GM12865 (cell line): Measurements from ENCODE around the gene FOLR2.
A peak's percentile ranks its signal among the peaks of the same experiment; 100 is the strongest.

Experiments used
- DNase-seq: peaks from one replicate; pipeline ENCODE4 v3.0.0; 2010; ENCODE audit warnings: low read depth
- H3K4me3 ChIP-seq: 2 replicates; pipeline ENCODE4 v1.5.1; 2011; ENCODE audit warnings: mild to moderate bottlenecking, low read depth, low read length, control low read depth
- TF ChIP-seq, protein P1 (sequence below): IDR thresholded peaks from 2 replicates; pipeline ENCODE4 v1.5.1; 2011; ENCODE audit warnings: low read length, control low read depth, low read depth, inconsistent platforms; ENCODE audit not compliant: insufficient read depth; ENCODE audit errors: missing control alignments

The FOLR2 gene

DNA sequence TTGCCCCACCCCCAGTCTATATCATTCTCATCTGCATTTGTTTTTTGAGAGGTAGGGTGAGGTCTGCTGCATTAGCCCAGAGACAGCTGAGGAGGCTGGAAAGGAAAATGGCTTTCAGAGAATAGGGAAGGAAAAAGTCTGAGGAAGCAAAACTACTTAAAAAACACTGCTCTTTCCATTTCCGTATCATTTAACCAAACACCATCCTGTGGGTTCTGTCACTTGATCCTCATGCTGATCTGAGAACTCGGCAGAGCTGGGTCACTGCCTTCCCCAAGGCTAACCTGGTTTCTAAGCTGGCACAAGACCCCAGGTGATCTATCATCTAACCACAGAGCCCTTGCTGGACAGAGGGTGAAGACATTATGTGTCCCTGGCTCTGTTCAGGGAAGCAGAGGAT, 1.2 kb downstream of the FOLR2 start:
- DNase-seq, result no peak
- no peak overlapping the region for H3K4me3 ChIP-seq
- TF ChIP-seq, protein P1, sequence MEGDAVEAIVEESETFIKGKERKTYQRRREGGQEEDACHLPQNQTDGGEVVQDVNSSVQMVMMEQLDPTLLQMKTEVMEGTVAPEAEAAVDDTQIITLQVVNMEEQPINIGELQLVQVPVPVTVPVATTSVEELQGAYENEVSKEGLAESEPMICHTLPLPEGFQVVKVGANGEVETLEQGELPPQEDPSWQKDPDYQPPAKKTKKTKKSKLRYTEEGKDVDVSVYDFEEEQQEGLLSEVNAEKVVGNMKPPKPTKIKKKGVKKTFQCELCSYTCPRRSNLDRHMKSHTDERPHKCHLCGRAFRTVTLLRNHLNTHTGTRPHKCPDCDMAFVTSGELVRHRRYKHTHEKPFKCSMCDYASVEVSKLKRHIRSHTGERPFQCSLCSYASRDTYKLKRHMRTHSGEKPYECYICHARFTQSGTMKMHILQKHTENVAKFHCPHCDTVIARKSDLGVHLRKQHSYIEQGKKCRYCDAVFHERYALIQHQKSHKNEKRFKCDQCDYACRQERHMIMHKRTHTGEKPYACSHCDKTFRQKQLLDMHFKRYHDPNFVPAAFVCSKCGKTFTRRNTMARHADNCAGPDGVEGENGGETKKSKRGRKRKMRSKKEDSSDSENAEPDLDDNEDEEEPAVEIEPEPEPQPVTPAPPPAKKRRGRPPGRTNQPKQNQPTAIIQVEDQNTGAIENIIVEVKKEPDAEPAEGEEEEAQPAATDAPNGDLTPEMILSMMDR, result no peak

DNA sequence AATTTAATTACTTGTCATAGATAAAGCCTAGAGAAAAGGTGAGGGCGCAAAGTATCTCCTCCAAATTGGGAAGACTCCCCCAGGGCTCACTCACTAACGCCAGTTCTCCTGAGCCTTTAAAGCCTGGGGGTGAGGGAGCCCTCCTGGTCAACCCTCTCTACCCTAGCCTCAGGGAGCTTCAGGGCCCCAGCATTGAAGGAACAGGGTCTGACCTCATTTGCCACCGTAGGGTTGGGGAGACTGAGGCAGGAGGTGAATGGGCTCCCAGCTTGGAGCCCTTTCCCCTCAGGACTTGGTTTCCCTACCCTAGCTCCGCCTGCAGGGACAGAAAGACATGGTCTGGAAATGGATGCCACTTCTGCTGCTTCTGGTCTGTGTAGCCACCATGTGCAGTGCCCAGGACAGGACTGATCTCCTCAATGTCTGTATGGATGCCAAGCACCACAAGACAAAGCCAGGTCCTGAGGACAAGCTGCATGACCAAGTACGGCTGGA, 1.7 kb downstream of the FOLR2 start:
- DNase-seq, result no peak
- TF ChIP-seq, protein P1, result no peak
- no peak overlapping the region for H3K4me3 ChIP-seq

DNA sequence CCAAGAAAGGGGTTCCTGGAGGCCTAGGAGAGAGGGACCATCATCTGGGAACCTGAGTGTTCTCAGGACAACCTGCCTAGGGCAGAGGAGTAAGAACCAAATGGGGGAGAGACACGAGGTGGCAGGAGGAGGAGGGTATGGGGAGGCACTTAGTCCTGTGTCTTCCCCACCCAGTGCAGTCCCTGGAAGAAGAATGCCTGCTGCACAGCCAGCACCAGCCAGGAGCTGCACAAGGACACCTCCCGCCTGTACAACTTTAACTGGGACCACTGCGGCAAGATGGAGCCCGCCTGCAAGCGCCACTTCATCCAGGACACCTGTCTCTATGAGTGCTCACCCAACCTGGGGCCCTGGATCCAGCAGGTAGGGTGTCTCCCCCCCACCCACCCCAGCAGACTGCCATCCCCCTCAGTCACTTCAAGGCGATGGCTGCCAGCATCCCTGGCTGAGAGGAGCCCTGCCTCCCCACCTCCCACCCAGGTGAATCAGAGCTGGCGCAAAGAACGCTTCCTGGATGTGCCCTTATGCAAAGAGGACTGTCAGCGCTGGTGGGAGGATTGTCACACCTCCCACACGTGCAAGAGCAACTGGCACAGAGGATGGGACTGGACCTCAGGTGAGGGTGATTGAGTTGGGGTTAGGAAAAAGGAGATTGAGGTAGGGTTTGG, 4.2 kb downstream of the FOLR2 start:
- H3K4me3 ChIP-seq, result no peak overlapping the region
- no peak for DNase-seq

DNA sequence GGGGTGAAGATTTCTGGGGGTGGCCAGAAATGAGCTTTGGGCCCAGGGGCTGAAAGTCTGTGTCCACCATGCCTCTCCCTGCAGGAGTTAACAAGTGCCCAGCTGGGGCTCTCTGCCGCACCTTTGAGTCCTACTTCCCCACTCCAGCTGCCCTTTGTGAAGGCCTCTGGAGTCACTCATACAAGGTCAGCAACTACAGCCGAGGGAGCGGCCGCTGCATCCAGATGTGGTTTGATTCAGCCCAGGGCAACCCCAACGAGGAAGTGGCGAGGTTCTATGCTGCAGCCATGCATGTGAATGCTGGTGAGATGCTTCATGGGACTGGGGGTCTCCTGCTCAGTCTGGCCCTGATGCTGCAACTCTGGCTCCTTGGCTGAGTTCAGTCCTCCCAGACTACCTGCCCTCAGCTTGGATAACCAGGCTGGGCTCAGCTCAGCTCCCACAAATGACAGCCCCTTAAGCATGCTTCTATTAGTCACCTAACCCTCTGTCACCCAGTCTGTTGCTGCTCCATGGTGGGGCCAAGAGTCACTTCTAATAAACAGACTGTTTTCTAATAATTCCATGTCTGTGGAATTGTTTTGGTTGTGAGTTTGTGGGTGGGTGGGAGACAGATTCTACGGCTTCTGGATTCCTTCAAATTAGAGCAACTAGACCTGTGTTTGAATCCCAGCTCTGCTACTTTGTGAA, 4.9 kb downstream of the FOLR2 start:
- TF ChIP-seq, protein P1, result no peak
- no peak for DNase-seq
- no peak overlapping the region for H3K4me3 ChIP-seq

More for the DNA sequence above, 4.2 kb downstream of the FOLR2 start:
- TF ChIP-seq, protein P1, result no peak

DNA sequence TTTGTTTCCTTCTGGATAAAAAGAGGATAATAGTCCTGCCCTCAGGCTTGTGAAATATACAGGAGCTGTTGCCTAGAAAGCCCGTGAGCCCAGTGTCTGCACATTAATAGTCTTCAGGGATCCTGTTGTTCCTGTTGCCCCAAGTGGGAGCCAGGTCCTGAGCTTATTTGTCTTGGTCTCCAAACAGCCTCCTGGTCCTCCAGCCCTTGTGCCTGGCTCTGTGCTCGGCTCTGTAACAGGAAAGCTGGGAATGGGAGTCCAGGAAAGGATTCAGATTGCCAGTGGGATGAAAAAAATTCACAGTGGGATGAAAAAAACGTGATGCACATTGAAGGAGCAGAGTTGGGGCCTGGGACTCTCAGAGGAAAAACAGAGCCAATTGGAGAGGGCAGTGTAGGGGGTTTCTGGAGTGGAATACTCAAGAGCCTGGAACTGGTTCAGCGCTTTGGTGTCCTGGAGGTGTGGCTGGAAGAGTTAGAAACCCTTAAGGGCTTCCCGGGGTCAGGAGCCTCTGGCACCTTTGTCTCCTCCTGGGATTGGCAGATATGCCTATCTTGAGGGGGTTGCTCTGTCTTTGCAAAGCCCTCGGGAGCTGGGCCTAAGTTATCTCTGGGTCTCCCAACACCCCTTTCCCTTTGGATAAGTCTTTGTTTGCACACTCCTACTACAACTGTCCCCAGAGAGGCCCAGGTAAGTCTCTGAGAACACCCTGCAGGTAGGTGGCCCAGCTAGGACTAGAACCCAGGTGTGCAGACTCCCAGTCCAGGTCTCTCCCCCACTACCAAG, 5.7 kb downstream of the FOLR2 start:
- TF ChIP-seq, protein P1, result no peak
- no peak for DNase-seq
- H3K4me3 ChIP-seq, result peak overlapping the region; percentile 98

DNA sequence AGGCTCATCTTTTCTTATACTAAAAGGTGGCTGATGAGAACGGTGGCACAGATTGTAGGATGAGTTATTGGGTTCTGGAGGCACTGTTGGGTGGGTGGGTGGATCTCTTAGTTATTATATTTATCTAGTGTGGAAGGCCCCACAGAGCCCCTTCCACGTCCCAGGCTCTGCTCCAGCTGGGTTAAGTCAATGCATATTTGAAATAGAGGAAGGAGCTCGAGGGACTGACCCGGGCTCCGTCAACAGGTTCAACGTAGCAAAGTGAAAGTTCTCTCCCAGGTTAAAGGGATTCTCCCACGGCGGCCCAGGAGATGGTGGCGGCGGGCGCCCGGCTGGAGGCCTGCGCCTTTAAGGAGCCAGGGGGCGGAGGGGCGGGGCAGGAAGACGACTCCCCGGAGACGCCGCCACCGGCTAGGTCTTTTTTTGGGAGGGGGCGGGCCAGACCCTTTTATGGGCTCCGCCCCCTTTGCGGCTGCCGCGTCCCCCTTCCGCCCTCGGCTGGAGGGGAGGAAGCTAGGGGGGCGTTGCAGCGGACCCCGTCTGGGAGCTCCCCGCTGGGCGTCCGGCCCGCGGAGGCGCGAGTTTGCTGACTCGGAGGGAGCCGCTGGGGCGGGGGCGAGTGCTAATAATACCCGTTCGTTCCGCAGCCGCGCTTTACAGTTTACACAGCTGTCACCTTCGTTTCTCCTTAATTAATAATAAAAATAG, 6.5 kb downstream of the FOLR2 start:
- DNase-seq, result peak; percentile 98
- H3K4me3 ChIP-seq, result peak overlapping the region; percentile 98
- TF ChIP-seq, protein P1, result no peak
